ENCODE results near the gene MUSK. TPM values are rescaled to one million over a fixed set of nuclear protein-coding genes. Genes with fewer than 3 reads are reported as not detected.

The MUSK gene
- total and polyA plus RNA-seq, 2 of the 4 experiments (the other 2 are of a cell fraction) = 0.07 to 0.18 TPM

- H3K4ac ChIP-seq (ENCODE audit: low read depth, low read length) = no peak overlapping the region
- H3K9me3 ChIP-seq (ENCODE audit: control insufficient read depth, insufficient read depth, low read length) = no peaks in the 10 kb centered on the region
- intact Hi-C loops (cut with micrococcal nuclease) (loop anchor here (2.0 to 5.0 kb wide), 5 partner anchors 86 to 366 kb away; partner anchors contain the start of gene TXN), in situ Hi-C loops (cut with MboI; ENCODE audit: low sequenced_read_pairs) (loop anchor here (25.0 kb wide), 2 partner anchors 336 to 436 kb away; no protein-coding TSS in a partner anchor), dilution Hi-C loops (cut with HindIII; ENCODE audit: low sequenced_read_pairs, unreplicated experiment) (no loop called here)
- peaks cover 5% of the 10 kb centered on the region for H3K4me1 ChIP-seq (ENCODE audit: control insufficient read depth, insufficient read depth, low read length)
- H4K20me1 ChIP-seq (ENCODE audit: insufficient read depth, low read length) = no peaks in the 10 kb centered on the region
- TF ChIP-seq RAD21 (IDR thresholded peaks at IDR 0.05; ENCODE audit: low read length) (peak; percentile 81), POLR2A (IDR thresholded peaks at IDR 0.05; ENCODE audit: low read depth, low read length) (no peak), CHD1 (IDR thresholded peaks at IDR 0.05; ENCODE audit: low read depth, low read length) (no peak), CEBPB (IDR thresholded peaks at IDR 0.05; ENCODE audit: low read depth, low read length) (no peak), MAFK (IDR thresholded peaks at IDR 0.05; ENCODE audit: low read depth, low read length) (no peak), SMC3 (IDR thresholded peaks at IDR 0.05; ENCODE audit: low read depth, low read length) (peak; percentile 75), NFE2L2 (IDR thresholded peaks at IDR 0.05; ENCODE audit: low read depth, low read length) (no peak)
- TF ChIP-seq, protein P1, sequence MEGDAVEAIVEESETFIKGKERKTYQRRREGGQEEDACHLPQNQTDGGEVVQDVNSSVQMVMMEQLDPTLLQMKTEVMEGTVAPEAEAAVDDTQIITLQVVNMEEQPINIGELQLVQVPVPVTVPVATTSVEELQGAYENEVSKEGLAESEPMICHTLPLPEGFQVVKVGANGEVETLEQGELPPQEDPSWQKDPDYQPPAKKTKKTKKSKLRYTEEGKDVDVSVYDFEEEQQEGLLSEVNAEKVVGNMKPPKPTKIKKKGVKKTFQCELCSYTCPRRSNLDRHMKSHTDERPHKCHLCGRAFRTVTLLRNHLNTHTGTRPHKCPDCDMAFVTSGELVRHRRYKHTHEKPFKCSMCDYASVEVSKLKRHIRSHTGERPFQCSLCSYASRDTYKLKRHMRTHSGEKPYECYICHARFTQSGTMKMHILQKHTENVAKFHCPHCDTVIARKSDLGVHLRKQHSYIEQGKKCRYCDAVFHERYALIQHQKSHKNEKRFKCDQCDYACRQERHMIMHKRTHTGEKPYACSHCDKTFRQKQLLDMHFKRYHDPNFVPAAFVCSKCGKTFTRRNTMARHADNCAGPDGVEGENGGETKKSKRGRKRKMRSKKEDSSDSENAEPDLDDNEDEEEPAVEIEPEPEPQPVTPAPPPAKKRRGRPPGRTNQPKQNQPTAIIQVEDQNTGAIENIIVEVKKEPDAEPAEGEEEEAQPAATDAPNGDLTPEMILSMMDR (conservative IDR thresholded peaks at IDR 0.05; ENCODE audit: low read depth, low read length) = peak; percentile 76
- no peak overlapping the region for H3K14ac ChIP-seq (replicated peaks; ENCODE audit: low read depth, low read length)
- H2BK15ac ChIP-seq (ENCODE audit: low read depth, low read length) = no peak overlapping the region
- H3K36me3 ChIP-seq (ENCODE audit: control insufficient read depth, insufficient read depth, low read length) = no peaks in the 10 kb centered on the region
- ATAC-seq (ENCODE audit: low read depth) = peak; percentile 11; the same call in 1 of the 2 replicates
- no peaks in the 10 kb centered on the region; the same call in 1 of the 2 replicates for H3K9me1 ChIP-seq (ENCODE audit: insufficient read depth, low read length)
- H3K4me3 ChIP-seq (ENCODE audit: insufficient read depth, low read depth, low read length) = no peak overlapping the region
- no peak overlapping the region for H3K9ac ChIP-seq (ENCODE audit: low read depth, low read length)
- POLR2A ChIA-PET (ENCODE audit: unreplicated experiment) = no interaction called here
- H2AK9ac ChIP-seq (replicated peaks; ENCODE audit: low read depth, low read length, poor library complexity) = no peak overlapping the region
- no peak overlapping the region for H3K23ac ChIP-seq (ENCODE audit: low read depth, low read length)
- H2BK120ac ChIP-seq (ENCODE audit: low read depth, low read length) = 0 out of 2 replicates have a peak overlapping the region, but pooled peaks have one; percentile 11
- H4K8ac ChIP-seq (ENCODE audit: low read depth in 2 of 2, low read length in 2 of 2) = no peak overlapping the region
- WGBS, 2 experiments (ENCODE audit: extremely low coverage in 2 of 2, insufficient read length in 1 of 2) = no CpG with 5 or more reads among the region's 3 CpGs
- no peak overlapping the region for H4K91ac ChIP-seq (ENCODE audit: insufficient read depth, low read depth, low read length)
- no peaks in the 10 kb centered on the region for H3K27me3 ChIP-seq (ENCODE audit: control insufficient read depth, insufficient read depth, low read length)
- DNase-seq = peak; percentile 70
- H3K18ac ChIP-seq (ENCODE audit: low read depth, low read length) = no peak overlapping the region
- BruUV-seq (replicated peaks) = no TSS peak
- no peaks in the 10 kb centered on the region for H3K79me1 ChIP-seq (ENCODE audit: low read depth in 1 of 2, low read length in 2 of 2)
- H2AK5ac ChIP-seq (ENCODE audit: low read depth, low read length) = no peak overlapping the region
- no peak overlapping the region for H2AFZ ChIP-seq (replicated peaks; ENCODE audit: low read length, poor library complexity)
- H3K4me2 ChIP-seq (ENCODE audit: low read depth, low read length) = no peak overlapping the region
- no peak overlapping the region for H2BK5ac ChIP-seq (ENCODE audit: low read depth, low read length, poor library complexity, severe bottlenecking)
- no peak overlapping the region for H3K56ac ChIP-seq (ENCODE audit: extremely low read depth, insufficient read depth, low read length)
- no peak overlapping the region for H2BK20ac ChIP-seq (ENCODE audit: low read depth, low read length)
- CTCF ChIA-PET = interaction anchor here (0.6 to 0.9 kb wide), 4 partner anchors 185 to 1123 kb away, joined by 3 to 5 read pairs (median 4); no protein-coding TSS in a partner anchor
- H3K27ac ChIP-seq (ENCODE audit: insufficient read depth, low read length) = no peak overlapping the region
- no peak overlapping the region for H4K5ac ChIP-seq (ENCODE audit: low read depth, low read length)
These were observed 45.0 kb upstream of the MUSK start for GRCh38 chr9:110623462-110624025.

Measured in IMR-90 (cell line).